ENCODE measurements around the gene TOX2. TPM values are rescaled to one million over a fixed set of nuclear protein-coding genes. Genes with fewer than 3 reads are reported as not detected.
A peak's percentile ranks its signal among the peaks of the same experiment; 100 is the strongest.

TOX2 gene
- total RNA-seq, 1 donor from 2014 or later = not detected

DNA sequence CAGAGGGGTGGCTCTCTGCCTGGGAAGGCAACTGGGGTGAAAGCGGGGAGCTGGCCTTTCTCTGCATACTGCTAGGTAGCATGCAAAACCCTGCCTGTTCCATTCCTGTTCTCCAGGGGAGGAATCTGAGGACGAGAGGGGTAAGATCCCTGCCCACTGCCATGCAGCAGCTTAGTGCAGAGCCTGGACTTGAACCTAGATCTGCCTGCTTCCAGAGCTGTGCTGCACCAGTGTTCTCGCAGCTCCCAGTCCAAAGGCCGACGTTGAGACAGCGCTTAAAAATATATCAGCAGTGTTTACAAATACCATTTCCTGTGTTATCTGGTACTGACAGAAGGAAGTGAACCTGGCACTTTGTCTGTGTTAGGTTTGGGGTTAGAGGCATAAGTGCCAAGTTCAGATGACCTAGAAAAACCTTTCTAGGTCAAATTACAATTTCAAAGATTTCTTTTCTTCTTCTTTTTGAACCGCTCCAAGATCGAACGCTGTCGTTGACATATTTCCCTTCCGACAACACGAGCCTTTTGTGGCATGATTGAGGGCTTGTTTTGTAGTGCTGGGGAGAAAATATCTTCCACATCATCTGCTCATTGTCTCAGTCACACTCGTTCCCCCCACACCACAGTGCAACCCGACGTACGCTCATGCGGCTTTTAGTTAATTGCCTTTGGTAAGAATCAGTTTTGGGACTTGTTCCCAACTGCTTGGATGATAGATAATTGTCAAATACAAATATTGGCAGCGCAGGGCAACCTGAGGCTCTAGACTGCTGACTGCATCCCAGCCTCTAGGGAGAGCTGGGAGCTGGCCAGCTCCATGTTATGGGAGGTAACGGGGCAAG lies 44.6 kb downstream of the TOX2 start:
- no peak for DNase-seq (ENCODE audit: low read depth)

DNA sequence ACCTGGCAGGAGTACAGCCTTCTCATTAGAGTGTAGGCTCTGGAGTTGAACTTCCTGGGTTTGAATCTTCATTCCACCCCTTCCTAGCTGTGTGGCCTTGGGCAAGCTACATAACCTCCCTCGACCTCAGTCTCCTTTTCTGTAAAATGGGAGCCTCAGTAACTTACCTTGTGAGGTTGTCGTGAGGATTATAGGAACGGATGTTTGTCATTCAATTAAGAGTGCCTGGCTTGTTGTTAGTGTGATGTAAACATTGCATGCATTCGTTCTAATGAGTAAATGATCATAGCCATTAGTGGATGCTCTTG lies 45.2 kb downstream of the TOX2 start:
- no peak for DNase-seq (ENCODE audit: low read depth)

DNA sequence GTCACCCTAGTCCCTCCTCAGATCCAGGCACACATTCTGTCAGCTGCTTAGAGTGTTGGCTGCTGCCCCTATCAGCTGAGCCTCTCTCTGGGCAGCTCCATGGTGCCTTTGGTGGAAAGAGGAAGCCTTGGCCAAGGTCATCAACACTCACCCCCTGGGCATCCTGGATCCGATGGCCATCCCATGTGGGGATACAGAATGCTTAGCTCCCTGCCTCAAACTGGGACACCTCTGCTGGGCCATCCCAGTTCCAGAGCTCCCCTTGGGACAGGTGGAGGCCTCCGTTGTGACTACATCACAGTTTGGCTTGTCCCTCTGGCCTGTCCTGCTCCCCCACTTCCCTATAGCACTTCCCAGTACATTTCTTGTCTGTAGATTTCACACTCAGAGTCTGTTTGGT lies 45.6 kb downstream of the TOX2 start:
- no peak for DNase-seq (ENCODE audit: low read depth)

- DNase-seq (ENCODE audit: low read depth) = no peak
These were observed 46.5 kb downstream of the TOX2 start for GRCh38 chr20:43961116-43961515.

- no peak for DNase-seq (ENCODE audit: low read depth)
These were observed 47.2 kb downstream of the TOX2 start for GRCh38 chr20:43961541-43962471.

DNA sequence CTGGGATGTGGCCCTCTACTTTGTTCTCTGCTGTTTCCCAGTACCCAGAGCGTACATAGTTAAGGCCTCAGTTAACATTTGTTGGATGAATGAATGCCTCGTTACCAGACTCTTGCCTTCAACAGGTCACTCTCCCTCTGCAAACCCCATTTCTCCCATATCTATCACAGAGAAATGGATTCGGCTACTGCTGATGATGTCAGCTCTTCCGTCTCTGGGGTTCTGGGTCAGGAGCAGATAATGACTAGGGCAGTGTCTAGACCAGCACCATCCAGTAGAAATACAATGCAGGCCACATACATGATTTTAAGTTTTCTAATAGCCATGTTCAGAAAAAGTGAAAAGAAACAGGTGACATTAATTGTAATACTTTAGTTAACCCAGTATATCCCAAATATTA lies 47.9 kb downstream of the TOX2 start:
- DNase-seq (ENCODE audit: low read depth) = no peak

- no peak for DNase-seq (ENCODE audit: low read depth)
These were observed 48.6 kb downstream of the TOX2 start for GRCh38 chr20:43963233-43963632.

DNA sequence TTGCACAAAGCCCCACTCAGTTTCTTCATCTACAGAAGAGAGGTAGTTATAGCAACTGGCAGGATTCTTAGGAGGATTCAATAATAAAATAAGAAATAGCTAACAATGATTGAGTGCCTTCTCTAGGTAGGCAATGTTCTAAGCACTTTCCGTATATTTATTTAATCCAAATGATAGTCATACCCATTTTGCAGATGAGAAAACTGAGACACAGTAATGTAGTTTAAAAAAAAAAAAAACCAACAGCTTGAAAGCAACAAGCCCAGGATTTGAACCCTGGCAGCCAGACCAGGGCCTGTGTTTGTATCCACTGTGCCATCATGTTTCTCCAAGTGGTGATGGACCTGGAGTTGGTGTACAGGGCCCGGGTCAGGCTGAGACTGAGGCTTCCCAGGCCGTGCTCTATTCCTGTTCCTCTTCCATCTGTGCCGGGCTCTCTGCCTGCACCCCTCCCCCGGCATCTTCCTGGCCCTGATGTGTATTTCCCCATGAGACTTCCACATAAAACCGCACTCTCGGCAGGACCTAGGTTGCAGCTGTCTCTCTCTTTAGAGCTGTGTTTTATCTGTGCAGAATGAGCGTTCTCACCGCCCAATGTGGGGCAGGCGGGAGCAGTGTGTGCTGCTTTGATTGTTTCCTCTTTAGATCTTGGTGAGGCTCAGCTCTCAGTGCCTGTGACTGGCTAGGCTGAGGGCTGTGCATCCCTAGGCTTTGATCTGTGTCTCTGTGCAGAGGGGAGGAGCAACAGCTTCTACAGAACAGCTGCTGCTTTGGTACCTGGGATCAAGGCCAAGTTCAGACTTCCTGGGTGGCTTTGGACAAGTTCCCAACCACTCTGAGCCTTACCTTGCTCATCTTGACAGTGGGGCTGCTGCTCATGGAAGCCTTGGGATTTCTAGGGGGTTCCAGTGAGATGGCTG lies 49.5 kb downstream of the TOX2 start:
- DNase-seq (ENCODE audit: low read depth) = no peak

- DNase-seq (ENCODE audit: low read depth) = no peak
These were observed 53.8 kb downstream of the TOX2 start for GRCh38 chr20:43968341-43969000.

DNA sequence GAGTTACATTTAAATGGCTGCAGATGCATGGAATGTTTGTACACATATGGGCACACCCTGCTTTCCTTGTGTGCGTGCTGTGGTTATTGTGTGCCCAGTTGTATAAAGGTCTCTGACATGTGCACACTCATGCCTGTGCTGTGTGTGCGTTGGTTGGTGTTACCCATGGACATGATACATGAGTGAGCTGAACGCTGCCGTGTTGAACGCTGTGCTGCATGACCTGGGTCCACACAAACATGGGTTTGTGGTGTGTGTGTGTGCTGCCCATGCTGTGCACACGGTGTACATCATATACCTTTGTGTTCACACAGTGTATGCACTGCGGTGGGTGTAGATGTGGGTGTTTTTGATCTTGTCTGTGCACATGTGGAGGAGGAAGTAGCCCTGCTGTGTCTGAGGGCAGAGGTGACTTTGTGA lies 54.4 kb downstream of the TOX2 start:
- DNase-seq (ENCODE audit: low read depth) = no peak

DNA sequence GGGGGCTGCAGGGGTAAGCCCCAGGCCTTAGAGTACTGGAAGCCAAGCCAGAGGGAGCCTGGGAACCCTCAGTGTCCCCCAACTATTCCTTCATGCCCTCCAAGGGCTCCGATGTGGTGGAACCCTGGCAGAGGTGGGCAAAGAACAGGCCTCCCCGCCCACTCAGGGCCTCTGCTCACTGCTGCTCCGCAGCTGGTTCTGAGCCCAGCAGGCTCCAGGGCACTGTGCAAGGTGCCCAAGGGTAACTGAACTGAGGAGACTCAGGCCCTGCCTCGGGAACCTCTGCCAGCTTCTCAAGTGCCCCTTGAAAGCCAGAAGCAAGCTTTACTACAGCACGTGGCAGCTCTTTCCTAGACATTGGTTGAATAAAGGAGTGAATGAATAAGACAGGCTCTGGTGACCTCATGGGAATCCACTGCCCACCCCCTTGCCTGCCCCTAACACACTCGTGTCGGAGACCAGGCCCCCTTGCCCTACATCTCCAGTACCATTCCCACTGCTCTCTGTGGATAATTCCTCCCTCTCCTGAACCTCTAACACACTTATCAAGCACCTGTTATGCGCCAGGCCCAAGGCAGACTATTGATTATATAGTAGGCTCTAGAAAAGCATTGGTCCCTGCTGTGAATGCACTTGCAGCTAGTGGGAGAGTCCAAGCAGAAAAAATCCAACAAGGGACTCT lies 55.0 kb downstream of the TOX2 start:
- DNase-seq (ENCODE audit: low read depth) = no peak

- no peak for DNase-seq (ENCODE audit: low read depth)
These were observed 56.6 kb downstream of the TOX2 start for GRCh38 chr20:43971267-43971666.

DNA sequence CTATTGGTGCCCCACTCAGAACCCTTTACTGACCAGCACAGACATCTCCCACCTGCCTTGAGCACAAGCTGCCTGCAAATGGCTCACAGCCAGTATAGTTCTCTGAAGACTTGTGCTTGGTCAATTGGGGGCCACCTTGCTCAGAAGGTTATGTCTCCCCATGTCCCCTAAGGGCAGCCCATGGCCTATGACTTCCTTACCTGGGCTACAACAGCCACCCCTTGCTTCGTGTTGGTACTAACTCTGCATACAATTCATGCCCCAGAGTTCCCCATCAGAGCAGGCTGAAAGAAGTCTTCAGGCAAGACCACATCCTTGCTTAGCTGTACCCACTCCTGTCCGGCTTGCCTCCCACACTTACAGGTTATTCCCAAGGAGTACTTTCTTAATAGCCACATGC lies 57.4 kb downstream of the TOX2 start:
- no peak for DNase-seq (ENCODE audit: low read depth)

- no peak for DNase-seq (ENCODE audit: low read depth)
These were observed 58.0 kb downstream of the TOX2 start for GRCh38 chr20:43972692-43973091.

- DNase-seq (ENCODE audit: low read depth) = no peak
These were observed 58.6 kb downstream of the TOX2 start for GRCh38 chr20:43973231-43973630.

DNA sequence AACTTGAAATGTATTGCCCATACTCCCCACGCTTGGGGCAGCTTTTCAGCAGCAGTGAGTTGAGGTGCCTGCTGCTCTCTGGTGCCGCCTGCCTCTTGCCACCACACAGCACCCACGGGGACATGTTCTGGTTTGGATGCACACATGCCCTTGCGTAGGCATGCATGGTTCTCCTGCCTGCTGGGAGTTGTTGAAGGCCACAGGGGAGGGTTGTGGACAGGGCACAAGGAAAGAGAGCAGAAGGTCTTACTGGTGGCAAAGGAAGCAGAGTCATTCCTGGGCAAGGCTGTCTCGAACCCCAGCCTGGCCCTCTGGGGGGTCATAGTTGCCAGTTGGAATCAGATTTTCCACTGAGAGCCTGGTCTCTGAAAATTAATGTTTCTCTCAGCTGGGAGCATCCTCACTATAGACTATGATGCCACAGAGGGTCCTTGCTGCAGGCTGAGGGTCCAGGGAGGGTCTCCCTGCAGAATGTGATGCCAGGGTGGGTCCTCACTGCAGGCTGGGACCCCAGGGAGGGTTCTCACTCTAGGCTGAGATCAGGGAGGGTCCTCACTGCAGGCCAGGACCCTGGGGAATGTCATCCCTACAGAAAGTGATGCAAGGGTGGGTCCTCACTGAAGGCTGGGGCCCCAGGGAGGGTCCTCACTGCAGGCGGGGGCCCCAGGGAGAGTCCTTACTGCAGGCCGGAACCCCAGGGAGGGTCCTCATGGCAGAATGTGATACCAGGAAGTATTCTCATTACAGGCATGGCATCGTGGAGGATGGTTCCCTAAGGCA lies 59.2 kb downstream of the TOX2 start:
- DNase-seq (ENCODE audit: low read depth) = no peak

- DNase-seq (ENCODE audit: low read depth) = no peak
These were observed 60.0 kb downstream of the TOX2 start for GRCh38 chr20:43974695-43975094.

DNA sequence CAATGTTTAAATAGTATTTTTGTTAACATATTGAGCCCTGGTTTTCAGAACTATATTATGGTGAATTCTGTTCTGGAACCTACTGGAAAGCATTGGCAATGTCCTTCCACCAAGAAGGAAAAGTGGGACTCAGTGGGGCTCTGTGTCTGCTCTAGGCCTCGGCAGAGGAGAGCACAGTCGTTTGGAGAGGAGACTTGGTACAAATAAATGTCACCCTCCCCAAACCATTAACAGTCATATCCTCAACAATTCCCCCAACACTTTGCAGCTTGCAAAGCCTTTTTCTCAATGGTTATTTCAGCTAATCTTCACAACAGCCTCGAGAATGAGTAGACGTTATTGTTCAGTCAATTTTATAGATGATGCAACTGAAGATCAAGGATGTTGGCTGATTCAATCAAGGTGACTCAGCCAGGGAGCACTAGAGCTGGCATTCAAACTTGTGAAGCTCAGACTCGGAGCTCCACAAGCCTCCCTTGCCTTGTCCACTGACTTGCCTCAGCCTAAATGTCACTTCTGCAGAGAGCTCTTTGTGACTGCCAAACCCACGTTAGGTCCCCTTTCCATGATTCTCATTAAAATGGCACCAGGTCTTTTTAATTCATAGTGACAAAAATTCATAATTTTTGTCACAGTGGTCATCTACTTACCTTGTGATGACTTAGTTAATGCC lies 60.6 kb downstream of the TOX2 start:
- DNase-seq (ENCODE audit: low read depth) = peak; percentile 76

DNA sequence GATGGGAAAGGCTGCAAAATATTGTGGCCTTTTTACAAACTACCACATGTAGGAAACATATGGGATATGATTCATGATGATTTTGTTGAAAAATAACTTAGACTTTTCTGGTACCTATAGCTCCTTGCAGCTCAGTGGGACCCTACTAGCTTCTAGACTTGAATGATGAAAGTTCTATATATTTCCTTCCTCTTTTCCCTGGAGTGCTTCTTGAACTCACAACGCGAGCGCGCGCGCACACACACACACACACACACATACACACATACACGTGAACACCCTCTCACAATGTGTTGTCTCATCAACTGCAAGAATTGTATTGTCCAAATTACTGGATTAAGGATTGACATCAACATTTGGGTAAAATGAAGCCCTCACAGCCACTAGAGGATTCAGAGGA lies 61.9 kb downstream of the TOX2 start:
- DNase-seq (ENCODE audit: low read depth) = no peak
